GM12865 (cell line): ENCODE results near the gene AKAP13.

Source experiments
- DNase-seq: peaks from one replicate; pipeline ENCODE4 v3.0.0; 2010; ENCODE audit warnings: low read depth
- H3K4me3 ChIP-seq: 2 replicates; pipeline ENCODE4 v1.5.1; 2011; ENCODE audit warnings: mild to moderate bottlenecking, low read depth, low read length, control low read depth
- CTCF ChIP-seq: IDR thresholded peaks from 2 replicates; pipeline ENCODE4 v1.5.1; 2011; ENCODE audit warnings: low read length, control low read depth, low read depth, inconsistent platforms; ENCODE audit not compliant: insufficient read depth; ENCODE audit errors: missing control alignments

The AKAP13 gene

GRCh38 chr15:85558848-85559247, 178.4 kb downstream of the AKAP13 start:
- no peak overlapping the region for H3K4me3 ChIP-seq
- no peak for DNase-seq
- no peak for TF ChIP-seq CTCF

- no peak for DNase-seq
- H3K4me3 ChIP-seq: no peak overlapping the region
- no peak for TF ChIP-seq CTCF
Observed at GRCh38 chr15:85559530-85559929, 179.1 kb downstream of the AKAP13 start.

- no peak for DNase-seq
- no peak overlapping the region for H3K4me3 ChIP-seq
- no peak for TF ChIP-seq CTCF
Observed at GRCh38 chr15:85562824-85563223, 182.4 kb downstream of the AKAP13 start.

- TF ChIP-seq CTCF: no peak
- H3K4me3 ChIP-seq: no peak overlapping the region
- DNase-seq: no peak
Observed at GRCh38 chr15:85563328-85563727, 182.9 kb downstream of the AKAP13 start.

- no peak overlapping the region for H3K4me3 ChIP-seq
Observed at GRCh38 chr15:85563731-85564130, 183.3 kb downstream of the AKAP13 start.

GRCh38 chr15:85564686-85565085, 184.3 kb downstream of the AKAP13 start:
- no peak overlapping the region for H3K4me3 ChIP-seq
- TF ChIP-seq CTCF: no peak
- no peak for DNase-seq

More at GRCh38 chr15:85563731-85564130, 183.3 kb downstream of the AKAP13 start:
- TF ChIP-seq CTCF: no peak
- no peak for DNase-seq

- DNase-seq: no peak
- H3K4me3 ChIP-seq: no peak overlapping the region
- TF ChIP-seq CTCF: no peak
Observed at GRCh38 chr15:85568261-85568808, 187.9 kb downstream of the AKAP13 start.
